Measurements from ENCODE around the gene FCER2. TPM values are rescaled to one million over a fixed set of nuclear protein-coding genes. Genes with fewer than 3 reads are reported as not detected.
A peak's percentile ranks its signal among the peaks of the same experiment; 100 is the strongest.

Gene FCER2
- total RNA-seq, 1 experiment from 2014 or later, result not detected

DNA sequence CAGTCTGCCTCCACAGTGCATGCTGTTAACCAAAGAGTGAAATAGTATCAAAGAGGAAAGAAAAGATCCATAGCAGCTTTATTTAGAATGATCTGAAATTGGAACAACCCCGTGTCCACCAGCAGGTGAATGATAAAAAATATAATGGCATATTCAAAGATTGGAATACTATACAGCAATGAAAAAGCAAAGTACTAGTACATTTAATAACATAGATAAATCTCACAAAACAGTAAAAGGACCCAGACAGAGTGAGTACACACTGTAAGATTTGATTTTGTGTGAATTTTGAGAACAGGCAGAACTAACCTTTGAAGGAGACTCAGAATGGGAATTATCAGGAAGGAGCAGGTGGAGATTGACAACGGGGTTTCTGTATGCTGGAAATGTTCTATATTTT is 46.2 kb upstream of the FCER2 start:
- Histone ChIP-seq H3K27ac (ENCODE audit: insufficient read length, low read depth, low read length) (no peak overlapping the region), H2BK20ac (ENCODE audit: low read depth, low read length, poor library complexity, severe bottlenecking) (no peak overlapping the region), H3K56ac (ENCODE audit: insufficient read length, low read depth, low read length) (no peak overlapping the region), H3K79me2 (ENCODE audit: insufficient read depth, low read length) (no peaks in the 10 kb centered on the region), H3K9ac (ENCODE audit: extremely low read depth, insufficient read length, low read length) (no peak overlapping the region), H3K4me1 (ENCODE audit: insufficient read depth, low read length) (peaks cover 8% of the 10 kb centered on the region; the same call in 1 of the 2 replicates), H3K18ac (ENCODE audit: insufficient read length, low read depth, low read length) (no peak overlapping the region), H4K5ac (ENCODE audit: insufficient read length, low read depth, low read length) (no peak overlapping the region), H3K9me3 (ENCODE audit: control insufficient read depth, low read depth, low read length) (no peaks in the 10 kb centered on the region), H3K4ac (ENCODE audit: low read depth, low read length) (no peak overlapping the region), H2BK120ac (ENCODE audit: low read depth, low read length, poor library complexity, severe bottlenecking) (no peak overlapping the region), H3K4me2 (ENCODE audit: insufficient read depth, insufficient read length, low read length) (no peak overlapping the region), H3K27me3 (ENCODE audit: insufficient read depth, low read length) (no peaks in the 10 kb centered on the region), H2BK15ac (ENCODE audit: low read depth, low read length) (no peak overlapping the region), H3K14ac (ENCODE audit: insufficient read depth, low read length) (no peak overlapping the region), H4K91ac (ENCODE audit: insufficient read length, low read depth, low read length) (no peak overlapping the region), H4K20me1 (ENCODE audit: control insufficient read depth, insufficient read depth, insufficient read length) (no peaks in the 10 kb centered on the region), H2AK5ac (ENCODE audit: insufficient read length, low read length) (no peak overlapping the region), H3K23ac (ENCODE audit: insufficient read length, low read depth, low read length) (no peak overlapping the region), H3K79me1 (ENCODE audit: insufficient read depth, low read depth, low read length, poor library complexity, severe bottlenecking) (no peaks in the 10 kb centered on the region), H4K8ac (replicated peaks; ENCODE audit: insufficient read length, low read depth, low read length) (no peak overlapping the region), H3T11ph (ENCODE audit: low read length) (no peak overlapping the region), H2BK5ac (ENCODE audit: insufficient read length, low read length) (no peak overlapping the region), H2AFZ (ENCODE audit: low read length) (no peak overlapping the region), H2BK12ac (ENCODE audit: insufficient read length, low read depth, low read length) (no peak overlapping the region), H3K23me2 (ENCODE audit: insufficient read length, low read depth, low read length, poor library complexity, severe bottlenecking) (no peaks in the 10 kb centered on the region)
- peaks cover 5 to 11% of the 10 kb centered on the region in 2 experiments for H3K9me3 Mint-ChIP-seq
- TF ChIP-seq, protein P1, sequence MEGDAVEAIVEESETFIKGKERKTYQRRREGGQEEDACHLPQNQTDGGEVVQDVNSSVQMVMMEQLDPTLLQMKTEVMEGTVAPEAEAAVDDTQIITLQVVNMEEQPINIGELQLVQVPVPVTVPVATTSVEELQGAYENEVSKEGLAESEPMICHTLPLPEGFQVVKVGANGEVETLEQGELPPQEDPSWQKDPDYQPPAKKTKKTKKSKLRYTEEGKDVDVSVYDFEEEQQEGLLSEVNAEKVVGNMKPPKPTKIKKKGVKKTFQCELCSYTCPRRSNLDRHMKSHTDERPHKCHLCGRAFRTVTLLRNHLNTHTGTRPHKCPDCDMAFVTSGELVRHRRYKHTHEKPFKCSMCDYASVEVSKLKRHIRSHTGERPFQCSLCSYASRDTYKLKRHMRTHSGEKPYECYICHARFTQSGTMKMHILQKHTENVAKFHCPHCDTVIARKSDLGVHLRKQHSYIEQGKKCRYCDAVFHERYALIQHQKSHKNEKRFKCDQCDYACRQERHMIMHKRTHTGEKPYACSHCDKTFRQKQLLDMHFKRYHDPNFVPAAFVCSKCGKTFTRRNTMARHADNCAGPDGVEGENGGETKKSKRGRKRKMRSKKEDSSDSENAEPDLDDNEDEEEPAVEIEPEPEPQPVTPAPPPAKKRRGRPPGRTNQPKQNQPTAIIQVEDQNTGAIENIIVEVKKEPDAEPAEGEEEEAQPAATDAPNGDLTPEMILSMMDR (conservative IDR thresholded peaks at IDR 0.05), result no peak
- no peak overlapping the region for H3K4me3 Mint-ChIP-seq
- peak overlapping the region in 2 of 3 experiments; percentile 6 to 72; a peak in 2 of 7 replicates for H3K27ac Mint-ChIP-seq
- H3K4me1 Mint-ChIP-seq, result peaks cover 25 to 36% of the 10 kb centered on the region in 2 experiments
- peaks cover 0 to 4% (median 2%) of the 10 kb centered on the region in 3 experiments; a peak in 5 of 7 replicates for H3K36me3 Mint-ChIP-seq (ENCODE audit: insufficient read depth in 1 of 3, low read depth in 3 of 3)
- H3K27me3 Mint-ChIP-seq (ENCODE audit: low read depth), result peaks cover 18% of the 10 kb centered on the region
- WGBS (ENCODE audit: extremely low coverage, insufficient read length, low lambda C conversion rate), result no CpG with 5 or more reads among the region's 2 CpGs
- no peak for DNase-seq
